Testis (tissue), 3 donors: Measurements from ENCODE around the gene SMOC1. TPM values are rescaled to one million over a fixed set of nuclear protein-coding genes. Genes with fewer than 3 reads are reported as not detected.

ENCODE experiments used
- DNase-seq: peaks from one replicate; pipeline ENCODE4 v3.0.0-alpha.2; 2019
- H3K27ac ChIP-seq, 2 donors: fragments of 200-600 bp; sonication (generic); one replicate each; pipeline ENCODE4 v1.5.1; 2019
- H3K27me3 ChIP-seq: fragments of 200-600 bp; sonication (generic); one replicate; pipeline ENCODE4 v1.5.1; 2019
- H3K36me3 ChIP-seq: fragments of 200-600 bp; sonication (generic); one replicate; pipeline ENCODE4 v1.5.1; 2017; ENCODE audit warnings: low read depth; ENCODE audit errors: missing control alignments
- H3K4me1 ChIP-seq: fragments of 200-600 bp; sonication (generic); one replicate; pipeline ENCODE4 v1.5.1; 2019
- H3K4me3 ChIP-seq, 2 donors: fragments of 200-600 bp; sonication (generic); one replicate each; pipeline ENCODE4 v1.5.1; 2017 to 2019
- H3K9me3 ChIP-seq: fragments of 200-600 bp; sonication (generic); one replicate; pipeline ENCODE4 v1.5.1; 2017
- POLR2A ChIP-seq: fragments of 450-650 bp; IDR thresholded peaks from one replicate; pipeline ENCODE4 v1.6.1; 2017; ENCODE audit warnings: antibody characterized with exemption, mild to moderate bottlenecking, moderate library complexity
- WGBS, 2 donors: methylation state at CpG; one replicate each; pipeline ENCODE4 v1.1.5; 2018; 5-methylcytosine and 5-hydroxymethylcytosine counted together
- intact Hi-C: fragments of 100-400 bp; cut with DNase I; formaldehyde crosslinking; loops from one replicate; pipeline ENCODE4 v1.15.1; 2023; ENCODE audit warnings: low total_unique reads
- polyA plus RNA-seq: library from polyadenylated mRNA; stranded (reverse); fragments of 350-450 nt; fragmentation: Illumina TruSeq; extraction: RNeasy Lipid Tissue Mini Kit (QIAGEN cat#74804); gene quantifications from one replicate; pipeline ENCODE4 v1.2.3, GENCODE V29; 2014; ENCODE audit warnings: low read depth, low replicate concordance; ENCODE audit not compliant: insufficient read depth
- total RNA-seq, 2 donors: library from RNA; depleted of rRNA; stranded (reverse); fragments of >200 nt; gene quantifications; one replicate each; pipeline ENCODE4 v1.2.3, GENCODE V29; 2016
- TF ChIP-seq, protein P1 (sequence below), 3 experiments: fragments of 450-650 bp in 2 of 3; fragments of 200-600 bp in 1 of 3; sonication (generic) in 1 of 3; IDR thresholded peaks; one replicate each; pipeline ENCODE4 v1.5.1; 2016 to 2019; ENCODE audit warnings: antibody characterized with exemption in 3 of 3, mild to moderate bottlenecking in 2 of 3, moderate library complexity in 1 of 3

The SMOC1 gene
- total and polyA plus RNA-seq, 3 donors from 2014 or later = 88.2 to 248 (median 143) TPM

DNA sequence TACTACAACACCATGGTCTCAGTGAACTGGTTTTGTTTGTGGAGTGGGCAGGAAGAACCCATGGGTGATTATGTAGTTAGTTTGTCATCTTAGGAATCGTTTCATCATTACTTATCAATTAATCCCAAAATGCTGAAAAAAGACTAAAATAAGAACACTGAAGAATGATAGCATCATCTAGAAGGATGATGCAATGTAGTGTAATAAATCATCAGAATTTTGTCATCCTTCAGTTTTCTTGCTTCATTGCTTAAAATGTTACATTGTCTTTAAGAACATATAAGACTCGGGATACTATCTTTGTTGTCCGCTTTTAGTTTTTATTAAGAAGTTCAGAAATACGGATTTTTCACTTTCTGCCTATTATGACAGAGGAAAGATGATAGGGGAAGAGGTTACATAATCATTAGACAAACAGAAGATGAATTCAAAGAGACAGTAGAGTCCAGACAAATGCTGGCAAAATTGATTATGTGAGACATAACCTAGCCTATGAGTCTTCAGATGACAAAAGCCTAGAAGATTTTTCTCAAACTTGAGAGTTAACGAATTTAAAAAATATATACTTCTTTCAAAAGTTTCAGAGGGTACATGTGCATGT lies 10.8 kb upstream of the SMOC1 start:
- 87 to 91% methylated on average over 5 of the region's 5 CpGs for WGBS, 2 donors

DNA sequence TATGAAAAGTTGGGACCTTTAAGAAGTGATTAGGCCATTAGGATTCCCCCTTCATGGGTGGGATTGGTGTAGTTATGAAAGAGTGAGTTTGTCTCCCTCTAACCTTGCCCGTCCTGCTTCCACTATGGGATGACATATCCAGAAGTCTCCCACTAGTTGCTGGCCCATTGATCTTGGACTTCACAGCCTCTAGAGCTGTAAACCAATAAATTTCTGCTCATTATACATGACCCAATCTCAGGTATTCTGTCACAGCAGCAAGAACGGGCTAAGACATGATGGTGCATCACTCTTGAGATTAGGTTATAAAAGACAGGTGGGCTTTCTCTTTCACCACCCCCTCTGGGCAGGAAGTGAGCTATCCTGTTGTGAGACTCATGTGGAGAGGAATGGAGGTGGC lies 8.6 kb upstream of the SMOC1 start:
- H3K9me3 ChIP-seq = no peaks in the 10 kb centered on the region
- no peak overlapping the region for H3K27ac ChIP-seq
- H3K4me1 ChIP-seq = no peaks in the 10 kb centered on the region
- H3K36me3 ChIP-seq = no peaks in the 10 kb centered on the region
- no peak for DNase-seq
- intact Hi-C loops = no loop called here
- TF ChIP-seq, protein P1, sequence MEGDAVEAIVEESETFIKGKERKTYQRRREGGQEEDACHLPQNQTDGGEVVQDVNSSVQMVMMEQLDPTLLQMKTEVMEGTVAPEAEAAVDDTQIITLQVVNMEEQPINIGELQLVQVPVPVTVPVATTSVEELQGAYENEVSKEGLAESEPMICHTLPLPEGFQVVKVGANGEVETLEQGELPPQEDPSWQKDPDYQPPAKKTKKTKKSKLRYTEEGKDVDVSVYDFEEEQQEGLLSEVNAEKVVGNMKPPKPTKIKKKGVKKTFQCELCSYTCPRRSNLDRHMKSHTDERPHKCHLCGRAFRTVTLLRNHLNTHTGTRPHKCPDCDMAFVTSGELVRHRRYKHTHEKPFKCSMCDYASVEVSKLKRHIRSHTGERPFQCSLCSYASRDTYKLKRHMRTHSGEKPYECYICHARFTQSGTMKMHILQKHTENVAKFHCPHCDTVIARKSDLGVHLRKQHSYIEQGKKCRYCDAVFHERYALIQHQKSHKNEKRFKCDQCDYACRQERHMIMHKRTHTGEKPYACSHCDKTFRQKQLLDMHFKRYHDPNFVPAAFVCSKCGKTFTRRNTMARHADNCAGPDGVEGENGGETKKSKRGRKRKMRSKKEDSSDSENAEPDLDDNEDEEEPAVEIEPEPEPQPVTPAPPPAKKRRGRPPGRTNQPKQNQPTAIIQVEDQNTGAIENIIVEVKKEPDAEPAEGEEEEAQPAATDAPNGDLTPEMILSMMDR (IDR thresholded peaks at IDR 0.05) = no peak
- TF ChIP-seq POLR2A = no peak
- H3K27me3 ChIP-seq = no peaks in the 10 kb centered on the region
- no peak overlapping the region for H3K4me3 ChIP-seq
- WGBS, 2 donors = 95 to 100% methylated on average over 2 of the region's 2 CpGs

More for the DNA sequence above, 10.8 kb upstream of the SMOC1 start:
- no peaks in the 10 kb centered on the region for H3K4me1 ChIP-seq
- intact Hi-C loops = no loop called here
- no peak overlapping the region for H3K27ac ChIP-seq
- H3K4me3 ChIP-seq = no peak overlapping the region
- no peaks in the 10 kb centered on the region for H3K36me3 ChIP-seq
- no peak for TF ChIP-seq POLR2A
- TF ChIP-seq, protein P1 (IDR thresholded peaks at IDR 0.05) = no peak
- DNase-seq = no peak
- no peaks in the 10 kb centered on the region for H3K9me3 ChIP-seq
- H3K27me3 ChIP-seq = no peaks in the 10 kb centered on the region

DNA sequence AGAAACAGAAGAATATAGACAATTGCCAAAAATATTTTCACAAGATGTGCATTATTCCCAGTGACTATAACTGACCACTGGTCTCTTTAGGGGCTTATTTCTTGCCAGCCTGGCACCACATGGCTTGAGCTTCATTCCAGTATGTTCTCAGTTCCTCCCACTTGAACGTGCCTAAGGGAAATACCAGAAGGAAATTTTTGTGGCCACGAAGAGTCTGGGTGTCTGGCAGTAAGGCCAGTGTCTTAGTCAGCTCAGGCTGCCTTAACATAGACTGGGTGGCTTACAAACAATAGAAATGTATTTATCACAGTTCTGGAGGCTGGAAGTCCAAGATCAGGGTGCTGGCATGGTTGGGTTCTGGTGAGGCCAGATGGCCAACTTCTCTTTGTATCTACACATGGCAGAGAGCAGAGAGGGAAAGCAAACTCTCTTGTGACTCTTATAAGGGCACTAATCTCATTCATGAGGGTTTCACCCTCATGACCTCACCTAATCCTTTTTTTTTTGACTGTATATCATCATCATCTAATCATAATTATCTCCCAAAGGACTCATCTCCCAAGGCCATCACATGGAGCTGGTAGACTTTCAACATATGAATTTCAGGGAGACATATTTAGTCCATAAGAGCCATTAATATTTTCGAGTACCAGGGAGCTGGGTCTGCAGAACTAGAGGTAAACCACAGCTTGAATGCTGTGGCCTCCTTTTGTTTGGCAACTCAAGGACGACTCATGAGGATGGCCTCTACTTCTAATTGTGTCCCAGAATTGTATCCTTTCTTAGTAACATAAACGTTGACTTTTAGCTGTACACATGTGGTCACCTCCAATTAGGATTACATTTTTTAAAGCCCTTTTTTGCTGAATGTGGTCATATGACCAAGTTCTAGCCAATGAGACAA lies 5.1 kb upstream of the SMOC1 start:
- H3K36me3 ChIP-seq = no peaks in the 10 kb centered on the region
- TF ChIP-seq, protein P1 (IDR thresholded peaks at IDR 0.05) = no peak
- no peak for TF ChIP-seq POLR2A
- WGBS, 2 donors = 75 to 78% methylated on average over 5 of the region's 5 CpGs
- H3K27ac ChIP-seq = no peak overlapping the region
- peaks cover 8% of the 10 kb centered on the region for H3K4me1 ChIP-seq
- no peaks in the 10 kb centered on the region for H3K9me3 ChIP-seq
- no peak overlapping the region for H3K4me3 ChIP-seq
- H3K27me3 ChIP-seq = no peaks in the 10 kb centered on the region
- DNase-seq = no peak
- intact Hi-C loops = no loop called here

DNA sequence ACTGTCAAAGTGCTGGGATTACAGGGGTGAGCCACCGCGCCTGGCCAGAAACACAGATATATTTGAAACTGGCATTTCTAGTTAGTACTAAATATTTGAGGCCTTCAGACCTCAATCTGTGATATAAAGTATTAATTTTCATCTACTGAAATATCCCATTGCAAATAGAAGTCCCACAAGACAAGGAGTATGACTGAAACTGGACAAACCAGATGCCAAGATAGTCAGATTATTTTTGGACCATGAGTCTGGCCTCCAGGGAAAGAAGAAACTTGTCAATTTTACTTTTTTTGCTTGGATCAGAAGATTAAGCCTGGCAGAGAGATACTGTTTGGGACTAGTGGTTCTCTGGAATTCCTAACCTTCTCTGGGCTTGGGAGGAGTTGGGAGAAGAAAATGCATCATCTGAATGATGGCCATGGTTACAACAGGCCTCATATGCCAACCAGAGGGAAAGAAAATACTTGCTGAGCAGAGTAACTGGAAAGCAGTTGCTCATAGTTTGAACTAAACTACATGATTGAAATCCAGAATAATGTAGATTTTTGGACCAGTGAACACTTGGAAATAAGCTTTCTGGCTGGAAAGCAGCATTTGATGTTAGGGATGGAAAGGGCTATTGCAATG lies 2.9 kb upstream of the SMOC1 start:
- Histone ChIP-seq H3K4me3 (no peak overlapping the region), H3K9me3 (no peaks in the 10 kb centered on the region), H3K27me3 (no peaks in the 10 kb centered on the region), H3K27ac (no peak overlapping the region), H3K4me1 (peaks cover 8% of the 10 kb centered on the region), H3K36me3 (no peaks in the 10 kb centered on the region)
- intact Hi-C loops = no loop called here
- DNase-seq = no peak
- no peak for TF ChIP-seq POLR2A
- TF ChIP-seq, protein P1 (IDR thresholded peaks at IDR 0.05) = no peak
- WGBS, 2 donors = 46 to 50% methylated on average over 2 of the region's 2 CpGs
